Esophagus muscularis mucosa (tissue), 4 donors: ENCODE results near the gene TSHZ3. TPM values are rescaled to one million over a fixed set of nuclear protein-coding genes. Genes with fewer than 3 reads are reported as not detected.

Source experiments
- DNase-seq: peaks from one replicate; pipeline ENCODE4 v3.0.0-alpha.2; 2017; ENCODE audit errors: extremely low spot score
- H3K27ac ChIP-seq, 4 donors: fragments of 200-600 bp; sonication (generic); replicated peaks in 1 of 4; 1 replicate in 3 of 4; 2 replicates in 1 of 4; pipeline ENCODE4 v1.5.1; 2016 to 2019; ENCODE audit warnings: mild to moderate bottlenecking in 1 of 4
- H3K27me3 ChIP-seq, 4 donors: fragments of 200-600 bp; sonication (generic); one replicate each; pipeline versions ENCODE4 v1.5.1 to v1.6.0; 2016 to 2019
- H3K36me3 ChIP-seq, 4 donors: fragments of 200-600 bp; sonication (generic); one replicate each; pipeline ENCODE4 v1.5.1; 2016 to 2019
- H3K4me1 ChIP-seq, 4 donors: fragments of 200-600 bp; sonication (generic); one replicate each; pipeline ENCODE4 v1.5.1; 2016 to 2019
- H3K4me3 ChIP-seq, 4 donors: fragments of 200-600 bp; sonication (generic); 1 replicate in 2 of 4; 2 replicates in 2 of 4; pipeline ENCODE4 v1.5.1; 2016 to 2019; ENCODE audit warnings: mild to moderate bottlenecking in 4 of 4, moderate library complexity in 1 of 4
- H3K9me3 ChIP-seq, 4 donors: fragments of 200-600 bp; sonication (generic); 1 replicate in 3 of 4; 2 replicates in 1 of 4; pipeline ENCODE4 v1.5.1; 2016 to 2019
- CTCF ChIP-seq, 3 experiments: fragments of 200-600 bp in 2 of 3; fragments of 450-650 bp in 1 of 3; sonication (generic) in 2 of 3; IDR thresholded peaks; one replicate each; pipeline ENCODE4 v1.5.1; 2017 to 2019; ENCODE audit warnings: antibody characterized with exemption in 3 of 3, mild to moderate bottlenecking in 2 of 3, moderate library complexity in 1 of 3
- EP300 ChIP-seq: sonication (generic); formaldehyde crosslinking; IDR thresholded peaks from one replicate; pipeline ENCODE4 v1.6.1; 2017; ENCODE audit warnings: antibody characterized with exemption
- POLR2A ChIP-seq: fragments of 450-650 bp; IDR thresholded peaks from one replicate; pipeline ENCODE4 v1.6.1; 2017; ENCODE audit warnings: antibody characterized with exemption, moderate library complexity, mild to moderate bottlenecking, low read depth
- POLR2AphosphoS5 ChIP-seq, 2 donors: sonication (generic); formaldehyde crosslinking; IDR thresholded peaks; one replicate each; pipeline ENCODE4 v1.6.1; 2017; ENCODE audit warnings: antibody characterized with exemption in 2 of 2
- WGBS: methylation state at CpG from one replicate; pipeline ENCODE4 v1.1.5; 2018; 5-methylcytosine and 5-hydroxymethylcytosine counted together
- intact Hi-C: fragments of 100-400 bp; cut with DNase I; formaldehyde crosslinking; loops from one replicate; pipeline ENCODE4 v1.15.1; 2023
- total RNA-seq, 4 donors: library from RNA; depleted of rRNA; stranded (reverse); fragments of >200 nt; gene quantifications; one replicate each; pipeline versions ENCODE4 v1.1.0 to v1.2.1, GENCODE V29; 2016

Gene TSHZ3
- total RNA-seq, 4 donors from 2014 or later, result 17.1 to 45.5 (median 24.6) TPM

GRCh38 chr19:31297991-31298390 is 51.2 kb downstream of the TSHZ3 start:
- DNase-seq, result no peak
- 83% methylated on average over 2 of the region's 5 CpGs for WGBS
- Histone ChIP-seq H3K27me3 (no peaks in the 10 kb centered on the region), H3K36me3 (no peaks in the 10 kb centered on the region), H3K4me3 (no peak overlapping the region), H3K27ac (no peak overlapping the region), H3K9me3 (no peaks in the 10 kb centered on the region), H3K4me1 (peaks cover 0 to 29% (median 10%) of the 10 kb centered on the region in 4 donors)
- intact Hi-C loops, result no loop called here
- TF ChIP-seq EP300, result no peak
- TF ChIP-seq CTCF (IDR thresholded peaks at IDR 0.05), result no peak
- no peak for TF ChIP-seq POLR2A
- no peak for TF ChIP-seq POLR2AphosphoS5 (IDR thresholded peaks at IDR 0.05)

- intact Hi-C loops, result no loop called here
- Histone ChIP-seq H3K36me3 (no peaks in the 10 kb centered on the region), H3K27me3 (no peaks in the 10 kb centered on the region), H3K4me3 (no peak overlapping the region), H3K9me3 (no peaks in the 10 kb centered on the region), H3K4me1 (peaks cover 0 to 24% (median 9%) of the 10 kb centered on the region in 4 donors), H3K27ac (no peak overlapping the region)
- WGBS, result 92% methylated on average over 8 of the region's 10 CpGs
- TF ChIP-seq CTCF (IDR thresholded peaks at IDR 0.05) (no peak), EP300 (no peak), POLR2A (no peak), POLR2AphosphoS5 (IDR thresholded peaks at IDR 0.05) (no peak)
- DNase-seq, result no peak
These were observed 52.4 kb downstream of the TSHZ3 start for GRCh38 chr19:31296741-31297390.

GRCh38 chr19:31294189-31294588 is 55.0 kb downstream of the TSHZ3 start:
- no peaks in the 10 kb centered on the region for H3K36me3 ChIP-seq
- no peaks in the 10 kb centered on the region for H3K9me3 ChIP-seq
- no peaks in the 10 kb centered on the region for H3K27me3 ChIP-seq
- H3K4me3 ChIP-seq, result no peak overlapping the region
- no peak for TF ChIP-seq POLR2AphosphoS5 (IDR thresholded peaks at IDR 0.05)
- no peak for TF ChIP-seq POLR2A
- no peak for TF ChIP-seq CTCF (IDR thresholded peaks at IDR 0.05)
- H3K4me1 ChIP-seq, result peaks cover 0 to 16% (median 15%) of the 10 kb centered on the region in 4 donors
- no peak for DNase-seq
- H3K27ac ChIP-seq, result no peak overlapping the region
- intact Hi-C loops, result no loop called here
- WGBS, result 92% methylated on average over 2 of the region's 2 CpGs

GRCh38 chr19:31292639-31293185 is 56.5 kb downstream of the TSHZ3 start:
- no peak for DNase-seq
- WGBS, result 100% methylated on average over 2 of the region's 2 CpGs
- TF ChIP-seq EP300 (no peak), POLR2A (no peak), POLR2AphosphoS5 (IDR thresholded peaks at IDR 0.05) (no peak), CTCF (IDR thresholded peaks at IDR 0.05) (no peak)
- H3K36me3 ChIP-seq, result peaks cover 0 to 6% (median 0%) of the 10 kb centered on the region in 4 donors
- no peak overlapping the region for H3K4me3 ChIP-seq
- no peak overlapping the region for H3K27ac ChIP-seq
- no peaks in the 10 kb centered on the region for H3K27me3 ChIP-seq
- peaks cover 0 to 15% (median 14%) of the 10 kb centered on the region in 4 donors for H3K4me1 ChIP-seq
- H3K9me3 ChIP-seq, result no peaks in the 10 kb centered on the region
- intact Hi-C loops, result no loop called here
